GM12878 (cell line): Measurements from ENCODE around the gene DOCK2. TPM values are rescaled to one million over a fixed set of nuclear protein-coding genes. Genes with fewer than 3 reads are reported as not detected.

Source experiments
- ATAC-seq: fragments of 200-7000 bp; cut with Tn5 transposase; 3 replicates; pipeline ENCODE4 v1.9.1; 2020; ENCODE audit warnings: mild to moderate bottlenecking, moderate library complexity
- BruUV-seq: library from RNA; stranded (reverse); fragments of 400-500 nt; replicated peaks from 2 replicates; lab custom pipeline; 2021; lab: Mats Ljungman, UMichigan
- CTCF ChIA-PET: fragments of 300-600 bp; sonication (Branson Sonifier 250); formaldehyde crosslinking; extraction: SDS; loops from one replicate; lab custom pipeline; 2021; ENCODE audit warnings: inconsistent platforms; lab: Yijun Ruan, JAX
- POLR2A ChIA-PET: fragments of 350-600 bp; formaldehyde crosslinking; extraction: SDS; loops from one replicate; lab custom pipeline; 2021; ENCODE audit warnings: inconsistent platforms; lab: Charles Lee
- RAD21 ChIA-PET: fragments of 300-600 bp; sonication (Branson Sonifier 250); formaldehyde crosslinking; loops from one replicate; lab custom pipeline; 2023; ENCODE audit warnings: antibody characterized with exemption; ENCODE audit not compliant: unreplicated experiment; lab: Charles Lee
- SMC1A ChIA-PET: fragments of 300-600 bp; sonication (Branson Sonifier 250); formaldehyde crosslinking; loops from one replicate; lab custom pipeline; 2023; ENCODE audit not compliant: unreplicated experiment, uncharacterized antibody; lab: Charles Lee
- DNase-seq: peaks from one replicate; pipeline ENCODE4 v3.0.0-alpha.2; 2011; ENCODE audit warnings: low read depth, low spot score
- FAIRE-seq: peaks from 3 replicates; lab custom pipeline; 2011; peaks lifted over from hg19 to GRCh38; lab: Jason Lieb, UNC
- H2AFZ ChIP-seq: 2 replicates; pipeline ENCODE4 v1.6.0; 2011; ENCODE audit warnings: low read depth, low read length, control low read depth; ENCODE audit not compliant: control insufficient read depth
- H3K27ac ChIP-seq: 2 replicates; pipeline ENCODE4 v1.5.1; 2011; ENCODE audit warnings: control low read depth; ENCODE audit not compliant: control insufficient read depth, insufficient read depth
- H3K27me3 ChIP-seq, 2 experiments: replicated peaks in 1 of 2; 2 replicates each; pipeline versions ENCODE4 v1.6.0 to v1.6.1; 2011; ENCODE audit warnings: low read length in 1 of 2; ENCODE audit not compliant: control insufficient read depth in 2 of 2, insufficient read depth in 2 of 2
- H3K36me3 ChIP-seq, 2 experiments: 2 replicates each; pipeline ENCODE4 v1.5.1; 2011; ENCODE audit warnings: low read length in 1 of 2; ENCODE audit not compliant: control insufficient read depth in 2 of 2, insufficient read depth in 2 of 2
- H3K4me1 ChIP-seq: 2 replicates; pipeline ENCODE4 v1.6.1; 2011; ENCODE audit warnings: mild to moderate bottlenecking, low read length, moderate library complexity, mixed read lengths; ENCODE audit not compliant: control insufficient read depth, insufficient read depth
- H3K4me2 ChIP-seq: 2 replicates; pipeline ENCODE4 v1.6.0; 2011; ENCODE audit warnings: control low read depth; ENCODE audit not compliant: control insufficient read depth, insufficient read depth
- H3K4me3 ChIP-seq: fragments of 200-600 bp; sonication (generic); 2 replicates; pipeline ENCODE4 v1.5.1; 2016
- H3K79me2 ChIP-seq: 2 replicates; pipeline ENCODE4 v1.6.0; 2011; ENCODE audit warnings: low read length; ENCODE audit not compliant: control insufficient read depth, insufficient read depth
- H3K9ac ChIP-seq: 2 replicates; pipeline ENCODE4 v1.8.0; 2011; ENCODE audit warnings: low read length, control low read depth, mixed read lengths; ENCODE audit not compliant: control insufficient read depth, insufficient read depth
- H3K9me3 ChIP-seq: replicated peaks from 3 replicates; pipeline ENCODE4 v1.5.1; 2011; ENCODE audit warnings: mild to moderate bottlenecking, low read length; ENCODE audit not compliant: control insufficient read depth, insufficient read depth
- H4K20me1 ChIP-seq: 2 replicates; pipeline ENCODE4 v1.6.0; 2011; ENCODE audit not compliant: control insufficient read depth, insufficient read depth
- CBX3 ChIP-seq: fragments of 200-600 bp; sonication (generic); IDR thresholded peaks from 2 replicates; pipeline ENCODE4 v1.6.1; 2016; ENCODE audit warnings: low read depth, borderline replicate concordance
- CHD2 ChIP-seq: IDR thresholded peaks from 2 replicates; pipeline ENCODE4 v1.6.1; 2011; ENCODE audit warnings: low read depth, low read length, improper control_type of control experiment, borderline replicate concordance
- CREM ChIP-seq: IDR thresholded peaks from 2 replicates; pipeline ENCODE4 v1.6.1; 2014; ENCODE audit warnings: antibody characterized with exemption, low read depth
- EZH2 ChIP-seq: IDR thresholded peaks from 2 replicates; pipeline ENCODE4 v1.6.1; 2012; ENCODE audit warnings: low read depth, mild to moderate bottlenecking, control low read depth, inconsistent platforms, low read length, borderline replicate concordance; ENCODE audit not compliant: control insufficient read depth
- IKZF2 ChIP-seq, 2 experiments: fragments of 450-650 bp; IDR thresholded peaks; 2 replicates each; pipeline ENCODE4 v1.6.1; 2017; ENCODE audit warnings: mild to moderate bottlenecking in 2 of 2, moderate library complexity in 2 of 2
- NR2F1 ChIP-seq: fragments of 450-650 bp; conservative IDR thresholded peaks from 2 replicates; pipeline ENCODE4 v1.6.1; 2017; ENCODE audit warnings: mild to moderate bottlenecking
- RB1 ChIP-seq: fragments of 450-650 bp; formaldehyde crosslinking; IDR thresholded peaks from 2 replicates; pipeline ENCODE4 v1.6.1; 2017; ENCODE audit warnings: mild to moderate bottlenecking, borderline replicate concordance
- SMARCA5 ChIP-seq: fragments of 450-650 bp; IDR thresholded peaks from 2 replicates; pipeline ENCODE4 v1.6.1; 2017; ENCODE audit warnings: mild to moderate bottlenecking
- TBL1XR1 ChIP-seq: IDR thresholded peaks from 2 replicates; pipeline ENCODE4 v1.6.1; 2012; ENCODE audit warnings: low read depth, low read length, improper control_type of control experiment
- ZBTB11 ChIP-seq: fragments of 450-650 bp; formaldehyde crosslinking; IDR thresholded peaks from 2 replicates; pipeline ENCODE4 v1.5.0; 2022; ENCODE audit warnings: mild to moderate bottlenecking, missing genetic modification characterization
- WGBS: methylation state at CpG from one replicate; pipeline ENCODE4 v1.1.6; 2016; ENCODE audit warnings: low lambda C conversion rate; ENCODE audit not compliant: insufficient replicate concordance, insufficient coverage; ENCODE audit errors: missing lambda C conversion rate; 5-methylcytosine and 5-hydroxymethylcytosine counted together
- in situ Hi-C: fragments of 300-500 bp; cut with MboI; formaldehyde crosslinking; loops from 9 replicates; pipeline ENCODE4 v1.14.3; 2018; ENCODE audit warnings: mixed read lengths
- intact Hi-C: fragments of 100-400 bp; cut with micrococcal nuclease; formaldehyde crosslinking; loops from one replicate; pipeline ENCODE4 v1.14.2; 2022; ENCODE audit not compliant: unreplicated experiment
- polyA plus RNA-seq, 11 experiments: library from polyadenylated mRNA; depleted of rRNA in 4 of 11; unstranded in 6 of 11; stranded (reverse) in 5 of 11; fragments of >200 nt; fragmentation: Nextera tagmentation in 4 of 11; fragmentation: Illumina TruSeq in 1 of 11; extraction: Ambion mirVana in 4 of 11; extraction: Trizol in 1 of 11; gene quantifications; 1 replicate in 1 of 11; 2 replicates in 10 of 11; pipeline versions ENCODE4 v1.2.1 to v1.2.3, GENCODE V29; 2011 to 2016; ENCODE audit warnings: inconsistent platforms in 2 of 11, missing spikeins in 2 of 11, low read depth in 1 of 11
- total RNA-seq, 4 experiments: library from RNA; depleted of rRNA in 3 of 4; stranded (reverse); fragments of >200 nt in 3 of 4; fragmentation: Illumina TruSeq in 1 of 4; extraction: Trizol in 1 of 4; gene quantifications; 2 replicates each; pipeline versions ENCODE4 v1.2.1 to v1.2.3, GENCODE V29; 2013 to 2021
- TF ChIP-seq, protein P1 (sequence below): fragments of 450-650 bp; IDR thresholded peaks from 2 replicates; pipeline ENCODE4 v1.6.1; 2017; ENCODE audit warnings: mild to moderate bottlenecking
- TF ChIP-seq, protein P2 (sequence below): IDR thresholded peaks from 2 replicates; pipeline ENCODE4 v1.6.1; 2012; ENCODE audit warnings: low read length, inconsistent platforms

Gene DOCK2
- total and polyA plus RNA-seq, 10 of the 15 experiments (the other 5 are each of a cell fraction or from before 2014, with no cell fraction given) = 34.2 to 192 (median 118) TPM

GRCh38 chr5:169746147-169746694 is 109.1 kb downstream of the DOCK2 start:
- Histone ChIP-seq H4K20me1 (no peaks in the 10 kb centered on the region), H3K4me3 (no peak overlapping the region), H3K27me3 (no peaks in the 10 kb centered on the region), H3K79me2 (peaks cover 2% of the 10 kb centered on the region), H3K4me1 (peaks cover 9% of the 10 kb centered on the region), H2AFZ (no peak overlapping the region), H3K27ac (peak overlapping the region; percentile 49), H3K4me2 (0 out of 2 replicates have a peak overlapping the region, but pooled peaks have one; percentile 7), H3K9ac (peak overlapping the region; percentile 40; the same call in 1 of the 2 replicates), H3K36me3 (peaks cover 18 to 40% of the 10 kb centered on the region in 2 experiments), H3K9me3 (no peaks in the 10 kb centered on the region)
- peak; percentile 34 for DNase-seq
- intact Hi-C loops = no loop called here
- ATAC-seq = peak; percentile 84
- ChIA-PET POLR2A (interaction anchor here (0.7 to 3.5 kb wide), 4 partner anchors 20 to 60 kb away, joined by 3 to 19 read pairs (median 4); no protein-coding TSS in a partner anchor), RAD21 (interaction anchor here (0.9 to 9.7 kb wide), 9 partner anchors 12 to 235 kb away, joined by 3 to 78 read pairs (median 6); partner anchors contain the start of gene SPDL1), CTCF (interaction anchor here (0.7 to 2.0 kb wide), 3 partner anchors 15 to 26 kb away, joined by 3 to 5 read pairs (median 5); no protein-coding TSS in a partner anchor), SMC1A (interaction anchor here (0.6 to 26.1 kb wide), 10 partner anchors 9 to 234 kb away, joined by 3 to 315 read pairs (median 6); partner anchors contain the start of gene INSYN2B)
- FAIRE-seq = no peak
- in situ Hi-C loops = no loop called here
- BruUV-seq = no TSS peak
- 52% methylated on average over 5 of the region's 5 CpGs for WGBS
- TF ChIP-seq CBX3 = no peak
- no peak for TF ChIP-seq NR2F1
- TF ChIP-seq EZH2 = no peak
- TF ChIP-seq, protein P1, sequence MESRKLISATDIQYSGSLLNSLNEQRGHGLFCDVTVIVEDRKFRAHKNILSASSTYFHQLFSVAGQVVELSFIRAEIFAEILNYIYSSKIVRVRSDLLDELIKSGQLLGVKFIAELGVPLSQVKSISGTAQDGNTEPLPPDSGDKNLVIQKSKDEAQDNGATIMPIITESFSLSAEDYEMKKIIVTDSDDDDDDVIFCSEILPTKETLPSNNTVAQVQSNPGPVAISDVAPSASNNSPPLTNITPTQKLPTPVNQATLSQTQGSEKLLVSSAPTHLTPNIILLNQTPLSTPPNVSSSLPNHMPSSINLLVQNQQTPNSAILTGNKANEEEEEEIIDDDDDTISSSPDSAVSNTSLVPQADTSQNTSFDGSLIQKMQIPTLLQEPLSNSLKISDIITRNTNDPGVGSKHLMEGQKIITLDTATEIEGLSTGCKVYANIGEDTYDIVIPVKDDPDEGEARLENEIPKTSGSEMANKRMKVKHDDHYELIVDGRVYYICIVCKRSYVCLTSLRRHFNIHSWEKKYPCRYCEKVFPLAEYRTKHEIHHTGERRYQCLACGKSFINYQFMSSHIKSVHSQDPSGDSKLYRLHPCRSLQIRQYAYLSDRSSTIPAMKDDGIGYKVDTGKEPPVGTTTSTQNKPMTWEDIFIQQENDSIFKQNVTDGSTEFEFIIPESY = no peak
- TF ChIP-seq CREM = no peak
- 0 out of 2 replicates have a peak, but pooled peaks have one; percentile 30 for TF ChIP-seq CHD2
- TF ChIP-seq, protein P2, sequence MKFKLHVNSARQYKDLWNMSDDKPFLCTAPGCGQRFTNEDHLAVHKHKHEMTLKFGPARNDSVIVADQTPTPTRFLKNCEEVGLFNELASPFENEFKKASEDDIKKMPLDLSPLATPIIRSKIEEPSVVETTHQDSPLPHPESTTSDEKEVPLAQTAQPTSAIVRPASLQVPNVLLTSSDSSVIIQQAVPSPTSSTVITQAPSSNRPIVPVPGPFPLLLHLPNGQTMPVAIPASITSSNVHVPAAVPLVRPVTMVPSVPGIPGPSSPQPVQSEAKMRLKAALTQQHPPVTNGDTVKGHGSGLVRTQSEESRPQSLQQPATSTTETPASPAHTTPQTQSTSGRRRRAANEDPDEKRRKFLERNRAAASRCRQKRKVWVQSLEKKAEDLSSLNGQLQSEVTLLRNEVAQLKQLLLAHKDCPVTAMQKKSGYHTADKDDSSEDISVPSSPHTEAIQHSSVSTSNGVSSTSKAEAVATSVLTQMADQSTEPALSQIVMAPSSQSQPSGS = no peak
- peak; percentile 65 to 79; a peak in 3 of 4 replicates for TF ChIP-seq IKZF2 (IDR thresholded peaks at IDR 0.05)
- TF ChIP-seq RB1 = no peak
- no peak for TF ChIP-seq ZBTB11
- TF ChIP-seq TBL1XR1 = no peak
- no peak for TF ChIP-seq SMARCA5
